Calu3 (cell line): ENCODE measurements around the gene STAB2. TPM values are rescaled to one million over a fixed set of nuclear protein-coding genes. Genes with fewer than 3 reads are reported as not detected.

Experiments
- BruUV-seq: library from RNA; stranded (reverse); fragments of 400-500 nt; replicated peaks from 2 replicates; lab custom pipeline; 2021; lab: Mats Ljungman, UMichigan
- CTCF ChIA-PET: fragments of 300-600 bp; sonication (Branson Sonifier 250); formaldehyde crosslinking; loops from one replicate; lab custom pipeline; 2022; ENCODE audit warnings: antibody characterized with exemption; lab: Charles Lee
- DNase-seq: peaks from one replicate; pipeline ENCODE4 v3.0.0; 2022
- H3K27ac Mint-ChIP-seq: one replicate; pipeline ENCODE4 v1.8.0; 2022; ENCODE audit warnings: mixed read lengths; ENCODE audit not compliant: unreplicated experiment
- H3K27me3 Mint-ChIP-seq: one replicate; pipeline ENCODE4 v1.8.0; 2022; ENCODE audit warnings: mixed read lengths; ENCODE audit not compliant: unreplicated experiment
- H3K36me3 Mint-ChIP-seq: one replicate; pipeline ENCODE4 v1.8.0; 2022; ENCODE audit warnings: mild to moderate bottlenecking, moderate library complexity, mixed read lengths; ENCODE audit not compliant: insufficient read depth, unreplicated experiment
- H3K4me1 Mint-ChIP-seq: one replicate; pipeline ENCODE4 v1.8.0; 2022; ENCODE audit warnings: mild to moderate bottlenecking, low read depth, mixed read lengths; ENCODE audit not compliant: unreplicated experiment
- H3K4me3 Mint-ChIP-seq: one replicate; pipeline ENCODE4 v1.8.0; 2022; ENCODE audit warnings: mild to moderate bottlenecking, low read depth, moderate library complexity, mixed read lengths; ENCODE audit not compliant: unreplicated experiment
- H3K9me3 Mint-ChIP-seq: one replicate; pipeline ENCODE4 v1.8.0; 2022; ENCODE audit warnings: low read depth, mixed read lengths; ENCODE audit not compliant: unreplicated experiment
- intact Hi-C: fragments of 100-400 bp; cut with micrococcal nuclease; formaldehyde crosslinking; loops from one replicate; pipeline ENCODE4 v1.10.0; 2022; ENCODE audit not compliant: unreplicated experiment
- total RNA-seq: library from RNA; stranded (reverse); gene quantifications from 2 replicates; pipeline ENCODE4 v1.2.3, GENCODE V29; 2022
- TF ChIP-seq, protein P1 (sequence below): fragments of 200-600 bp; IDR thresholded peaks from one replicate; pipeline ENCODE4 v1.8.0; 2022; ENCODE audit warnings: antibody characterized with exemption; ENCODE audit not compliant: unreplicated experiment

The STAB2 gene
- total RNA-seq, 1 experiment from 2014 or later, result not detected

DNA sequence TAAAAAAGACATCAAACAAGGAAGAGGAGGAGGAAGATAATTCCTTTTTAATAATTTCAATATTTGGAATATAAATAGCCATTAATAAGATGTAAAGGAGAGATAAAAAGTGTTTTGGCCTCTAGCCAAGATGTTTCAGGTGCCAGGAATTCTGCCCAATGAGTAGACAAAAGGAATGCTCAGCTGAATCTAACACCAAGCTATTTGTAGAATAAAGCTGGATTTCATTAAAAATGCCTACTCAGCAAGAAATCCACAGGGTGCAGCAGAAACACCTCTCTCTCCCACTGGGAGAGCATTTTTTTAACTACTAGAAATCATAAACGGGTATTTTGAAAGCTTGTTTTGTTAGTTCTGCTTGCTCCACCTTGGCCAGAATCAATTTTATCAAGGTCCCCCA is 4.1 kb upstream of the STAB2 start:
- Mint-ChIP-seq H3K27me3 (peaks cover 60% of the 10 kb centered on the region), H3K4me3 (no peak overlapping the region), H3K27ac (no peak overlapping the region), H3K36me3 (no peaks in the 10 kb centered on the region), H3K9me3 (no peaks in the 10 kb centered on the region), H3K4me1 (no peaks in the 10 kb centered on the region)
- CTCF ChIA-PET, result interaction anchor here (1.5 kb wide), 1 partner anchor 10 kb away, joined by 3 read pairs; no protein-coding TSS in a partner anchor
- no peak for DNase-seq
- intact Hi-C loops, result no loop called here
- no TSS peak for BruUV-seq
- TF ChIP-seq, protein P1, sequence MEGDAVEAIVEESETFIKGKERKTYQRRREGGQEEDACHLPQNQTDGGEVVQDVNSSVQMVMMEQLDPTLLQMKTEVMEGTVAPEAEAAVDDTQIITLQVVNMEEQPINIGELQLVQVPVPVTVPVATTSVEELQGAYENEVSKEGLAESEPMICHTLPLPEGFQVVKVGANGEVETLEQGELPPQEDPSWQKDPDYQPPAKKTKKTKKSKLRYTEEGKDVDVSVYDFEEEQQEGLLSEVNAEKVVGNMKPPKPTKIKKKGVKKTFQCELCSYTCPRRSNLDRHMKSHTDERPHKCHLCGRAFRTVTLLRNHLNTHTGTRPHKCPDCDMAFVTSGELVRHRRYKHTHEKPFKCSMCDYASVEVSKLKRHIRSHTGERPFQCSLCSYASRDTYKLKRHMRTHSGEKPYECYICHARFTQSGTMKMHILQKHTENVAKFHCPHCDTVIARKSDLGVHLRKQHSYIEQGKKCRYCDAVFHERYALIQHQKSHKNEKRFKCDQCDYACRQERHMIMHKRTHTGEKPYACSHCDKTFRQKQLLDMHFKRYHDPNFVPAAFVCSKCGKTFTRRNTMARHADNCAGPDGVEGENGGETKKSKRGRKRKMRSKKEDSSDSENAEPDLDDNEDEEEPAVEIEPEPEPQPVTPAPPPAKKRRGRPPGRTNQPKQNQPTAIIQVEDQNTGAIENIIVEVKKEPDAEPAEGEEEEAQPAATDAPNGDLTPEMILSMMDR, result no peak

DNA sequence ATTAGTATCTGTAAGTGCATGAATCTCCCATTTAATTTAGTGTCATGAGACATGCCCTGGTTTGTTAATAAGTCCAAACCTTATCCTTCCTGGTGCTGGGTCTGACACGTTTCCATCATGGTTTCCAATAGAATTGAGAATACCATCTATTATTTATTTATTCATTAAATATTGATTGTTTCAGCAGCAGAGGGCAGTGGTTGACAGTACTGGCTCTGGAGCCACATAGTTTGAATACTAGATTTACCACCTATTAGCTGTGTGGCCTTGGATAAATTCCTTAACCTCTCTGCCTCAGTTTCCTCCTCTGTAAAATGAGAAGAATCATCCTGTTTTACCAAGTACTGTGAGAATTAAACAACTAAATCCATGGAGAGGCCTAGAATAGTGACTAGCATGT is 941 bp upstream of the STAB2 start:
- Mint-ChIP-seq H3K4me1 (no peaks in the 10 kb centered on the region), H3K27ac (no peak overlapping the region), H3K9me3 (no peaks in the 10 kb centered on the region), H3K27me3 (peaks cover 42% of the 10 kb centered on the region), H3K4me3 (no peak overlapping the region), H3K36me3 (no peaks in the 10 kb centered on the region)
- DNase-seq, result no peak
- intact Hi-C loops, result no loop called here
- TF ChIP-seq, protein P1, result no peak
- CTCF ChIA-PET, result interaction anchor here (0.9 kb wide), 1 partner anchor 12 kb away, joined by 3 read pairs; no protein-coding TSS in a partner anchor
- no TSS peak for BruUV-seq

- Mint-ChIP-seq H3K36me3 (no peaks in the 10 kb centered on the region), H3K4me3 (no peak overlapping the region), H3K4me1 (no peaks in the 10 kb centered on the region), H3K9me3 (no peaks in the 10 kb centered on the region), H3K27me3 (peaks cover 46% of the 10 kb centered on the region), H3K27ac (no peak overlapping the region)
- TF ChIP-seq, protein P1, result no peak
- CTCF ChIA-PET, result no interaction called here
- intact Hi-C loops, result no loop called here
- no peak for DNase-seq
- no TSS peak for BruUV-seq
Observed at GRCh38 chr12:103588680-103589079, 1.6 kb downstream of the STAB2 start.

DNA sequence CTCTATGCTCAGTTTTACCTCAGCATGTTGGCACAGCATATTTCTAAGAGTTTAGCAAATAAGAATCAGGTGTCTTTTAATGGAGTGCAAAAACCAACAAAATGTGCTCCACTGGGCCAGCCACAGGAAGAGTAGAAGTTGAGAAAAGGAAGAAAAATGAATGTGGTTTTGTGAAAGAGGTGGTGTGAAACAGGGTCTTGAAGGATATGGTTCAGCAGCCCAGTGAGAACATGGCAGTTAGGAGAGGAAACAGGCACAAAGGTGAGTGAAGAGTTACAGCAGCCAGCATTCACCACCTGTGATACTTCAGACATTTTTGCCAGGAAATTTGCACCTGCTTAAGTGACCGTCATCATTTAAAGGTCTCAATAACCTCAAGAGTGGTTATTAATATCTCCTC is 2.4 kb downstream of the STAB2 start:
- Mint-ChIP-seq H3K9me3 (no peaks in the 10 kb centered on the region), H3K36me3 (no peaks in the 10 kb centered on the region), H3K4me1 (no peaks in the 10 kb centered on the region), H3K27ac (no peak overlapping the region), H3K4me3 (no peak overlapping the region), H3K27me3 (peaks cover 41% of the 10 kb centered on the region)
- BruUV-seq, result no TSS peak
- no peak for DNase-seq
- CTCF ChIA-PET, result no interaction called here
- TF ChIP-seq, protein P1, result no peak
- intact Hi-C loops, result no loop called here
